Stimulated activated CD4-positive, alpha-beta T cell treated with anti-CD3 and anti-CD28 coated beads, Interleukin-15, amount 100 ng/mL, for 24 hours (primary cell): ENCODE results near the gene LMTK2.

Experiments
- DNase-seq: peaks from one replicate; pipeline ENCODE4 v3.0.0-alpha.2; 2020

The LMTK2 gene

GRCh38 chr7:98138672-98139071 lies 32.0 kb downstream of the LMTK2 start:
- no peak for DNase-seq

- DNase-seq, result no peak
Observed at GRCh38 chr7:98142658-98143057, 36.0 kb downstream of the LMTK2 start.

- no peak for DNase-seq
Observed at GRCh38 chr7:98148607-98149006, 41.9 kb downstream of the LMTK2 start.

DNA sequence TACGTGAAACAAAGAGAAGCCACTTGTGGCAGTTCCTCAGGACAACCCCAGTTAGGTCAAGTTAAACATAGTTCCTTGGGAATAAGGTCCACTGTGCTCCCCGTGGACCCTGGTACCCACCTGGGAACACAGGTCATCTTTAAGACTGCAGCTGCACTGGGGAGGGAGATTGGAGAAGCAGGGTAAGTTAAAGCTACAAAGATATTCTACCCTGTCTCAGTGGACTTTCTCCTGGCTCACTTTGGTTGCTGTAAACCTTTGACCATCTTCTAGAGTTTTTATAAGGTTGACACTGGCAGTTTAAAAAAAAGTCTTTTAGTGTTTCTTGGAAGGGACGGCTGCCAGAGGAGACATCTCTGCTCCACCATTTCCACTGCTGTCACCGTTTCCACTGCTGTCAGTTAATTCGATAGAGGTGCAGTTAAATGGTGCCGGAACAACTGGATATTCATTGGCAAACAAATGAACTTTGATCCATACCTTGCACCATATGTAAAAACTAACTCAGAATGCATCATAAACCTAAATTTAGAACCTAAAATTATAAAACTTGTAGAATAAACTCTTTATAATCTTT lies 42.5 kb downstream of the LMTK2 start:
- no peak for DNase-seq

DNA sequence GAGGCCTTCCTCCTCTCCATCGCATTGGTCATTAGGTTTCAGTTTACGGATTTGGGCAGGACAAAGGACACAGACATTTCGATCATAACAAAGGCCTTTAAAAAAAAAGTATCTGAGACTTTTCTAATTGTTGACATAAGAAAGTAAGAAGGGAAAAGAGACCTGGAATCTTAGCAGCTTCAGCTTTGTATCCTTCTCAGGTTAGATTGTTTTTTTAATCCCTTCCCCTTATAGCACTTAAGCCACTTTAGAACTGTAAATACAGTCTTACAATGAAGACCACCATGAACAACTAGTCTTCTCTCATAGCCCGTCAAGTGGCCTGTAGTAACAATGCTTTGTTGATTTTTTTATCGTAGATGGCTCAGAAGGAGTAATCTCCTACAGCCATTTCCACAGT lies 45.2 kb downstream of the LMTK2 start:
- DNase-seq, result no peak

DNA sequence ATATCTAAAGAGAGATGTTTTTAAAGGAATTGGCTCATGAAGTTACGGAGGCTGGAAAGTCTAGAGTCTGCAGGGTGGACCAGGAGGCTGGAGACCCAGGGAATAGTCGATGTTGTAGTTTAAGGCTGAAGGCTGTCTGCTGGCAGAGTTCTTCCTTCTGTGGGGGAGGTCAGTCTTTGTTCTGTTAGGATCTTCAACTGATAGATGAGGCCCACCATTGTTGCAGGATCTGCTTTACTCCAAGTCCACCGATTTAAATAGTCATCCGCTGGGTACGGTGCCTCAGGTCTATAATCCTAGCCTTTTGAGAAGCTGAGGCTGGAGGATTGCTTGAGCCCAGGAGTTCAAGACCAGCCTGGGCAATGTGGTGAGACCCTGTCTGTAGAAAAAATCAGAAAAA lies 50.0 kb downstream of the LMTK2 start:
- DNase-seq, result no peak

- DNase-seq, result no peak
Observed at GRCh38 chr7:98157761-98158160, 51.1 kb downstream of the LMTK2 start.

DNA sequence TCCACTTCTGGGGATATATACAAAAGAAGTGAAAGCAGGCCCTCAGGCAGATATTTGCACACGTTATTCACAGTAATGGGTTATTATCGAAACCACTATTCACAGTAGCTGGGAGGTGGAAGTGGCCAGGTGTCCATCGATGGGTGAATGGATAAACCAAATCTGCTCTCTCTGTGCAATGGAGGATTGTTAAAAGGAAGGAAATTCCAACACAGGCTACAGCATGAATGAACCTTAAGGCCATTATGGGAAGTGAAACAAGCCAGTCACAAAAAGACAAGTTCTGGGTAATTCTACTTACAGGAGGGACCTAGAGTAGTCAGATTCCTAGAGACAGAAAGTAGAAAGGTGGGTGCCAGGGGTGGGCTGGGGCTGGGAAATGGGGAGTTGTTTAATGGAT lies 56.1 kb downstream of the LMTK2 start:
- DNase-seq, result no peak

- DNase-seq, result no peak
Observed at GRCh38 chr7:98163269-98163668, 56.6 kb downstream of the LMTK2 start.

DNA sequence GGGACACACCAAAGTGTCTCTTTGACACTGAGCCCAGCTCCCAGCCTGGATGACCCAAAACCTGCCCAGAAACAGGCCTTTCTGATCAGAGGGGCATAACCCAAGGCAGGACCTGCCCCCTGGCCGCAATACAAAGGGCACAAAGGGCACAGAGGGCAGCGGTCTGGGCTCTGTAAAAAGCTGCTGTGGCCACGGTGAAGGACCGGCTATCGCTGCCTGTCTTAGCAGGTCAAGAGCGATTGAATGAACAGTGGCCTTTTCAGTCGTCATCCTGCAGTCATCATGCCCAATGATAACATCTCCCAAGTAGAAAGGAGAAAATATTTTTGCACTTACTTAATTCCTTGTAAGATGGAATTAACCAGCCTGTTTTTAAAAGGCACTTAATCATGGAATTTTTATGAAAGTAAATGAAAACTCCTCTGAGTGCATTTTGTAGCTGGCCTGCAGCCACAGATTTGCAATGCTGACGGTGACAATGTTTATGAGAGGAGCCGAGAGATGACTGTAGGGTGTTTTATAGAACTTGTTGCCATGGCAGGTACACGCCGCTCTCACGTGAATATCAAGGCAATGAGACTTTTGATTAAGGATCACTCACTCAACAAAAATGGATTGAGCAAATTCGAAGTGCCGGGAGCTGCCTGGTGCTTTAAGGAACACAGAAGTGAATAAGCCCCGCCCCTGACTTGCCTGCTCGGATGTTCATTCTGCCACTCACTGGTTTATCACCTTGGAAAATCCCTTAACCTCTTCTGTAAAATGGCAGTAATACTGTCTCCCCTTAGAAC lies 57.2 kb downstream of the LMTK2 start:
- no peak for DNase-seq

- peak; percentile 66 for DNase-seq
Observed at GRCh38 chr7:98165827-98166667, 59.4 kb downstream of the LMTK2 start.

DNA sequence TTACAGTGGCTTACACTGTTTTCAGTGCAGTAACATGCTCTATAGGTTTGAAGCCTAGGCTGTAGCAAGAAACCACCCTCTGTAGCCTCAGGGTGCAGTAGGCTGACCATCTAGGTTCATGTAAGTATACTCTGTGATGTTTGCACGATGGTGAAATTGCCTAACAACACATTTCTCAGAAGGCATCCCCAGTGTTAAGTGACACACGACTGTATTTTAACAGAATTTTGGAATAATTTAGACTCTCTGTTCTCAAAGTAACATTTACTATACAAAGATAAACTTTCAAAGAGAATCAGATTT lies 60.0 kb downstream of the LMTK2 start:
- no peak for DNase-seq

DNA sequence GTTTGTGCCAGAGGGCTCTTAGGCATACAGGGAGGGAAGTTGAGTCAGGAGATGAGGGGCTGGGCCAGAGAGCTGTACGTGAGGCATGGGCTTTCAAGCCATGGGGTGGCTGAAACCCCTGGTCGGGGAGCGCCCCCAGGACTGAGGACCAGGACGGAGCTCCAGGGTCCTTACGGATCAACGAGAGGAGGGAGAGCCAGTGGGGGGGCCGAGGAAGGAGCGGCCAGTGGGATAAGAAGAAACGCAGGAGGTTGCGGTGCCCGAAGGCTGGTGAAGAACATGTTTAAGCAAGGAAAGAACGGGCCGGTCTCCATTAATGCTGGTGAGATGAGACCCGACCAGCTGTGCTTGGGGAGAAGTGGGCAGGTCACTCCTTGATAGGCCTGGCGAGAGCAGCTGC lies 61.0 kb downstream of the LMTK2 start:
- no peak for DNase-seq

- peak; percentile 66 for DNase-seq
Observed at GRCh38 chr7:98168181-98168903, 61.7 kb downstream of the LMTK2 start.

GRCh38 chr7:98168904-98169621 lies 62.4 kb downstream of the LMTK2 start:
- DNase-seq, result no peak

- DNase-seq, result no peak
Observed at GRCh38 chr7:98170966-98171365, 64.3 kb downstream of the LMTK2 start.

DNA sequence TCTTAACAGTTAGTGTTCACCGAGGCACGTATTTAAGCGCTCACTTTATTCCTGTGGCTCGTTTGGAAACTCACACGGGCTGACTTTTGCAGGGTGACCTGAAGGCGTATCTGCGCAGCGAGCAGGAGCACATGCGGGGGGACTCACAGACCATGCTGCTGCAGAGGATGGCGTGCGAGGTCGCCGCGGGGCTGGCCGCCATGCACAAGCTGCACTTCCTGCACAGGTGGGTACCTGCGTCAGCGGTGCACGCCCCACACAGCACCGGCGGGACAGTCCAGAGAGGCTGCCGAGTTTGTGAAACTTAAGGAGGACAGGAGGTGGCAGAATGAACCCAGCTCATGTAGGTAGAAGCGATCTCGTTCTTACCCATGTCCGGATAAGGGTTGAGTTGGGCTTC lies 64.8 kb downstream of the LMTK2 start:
- DNase-seq, result no peak

DNA sequence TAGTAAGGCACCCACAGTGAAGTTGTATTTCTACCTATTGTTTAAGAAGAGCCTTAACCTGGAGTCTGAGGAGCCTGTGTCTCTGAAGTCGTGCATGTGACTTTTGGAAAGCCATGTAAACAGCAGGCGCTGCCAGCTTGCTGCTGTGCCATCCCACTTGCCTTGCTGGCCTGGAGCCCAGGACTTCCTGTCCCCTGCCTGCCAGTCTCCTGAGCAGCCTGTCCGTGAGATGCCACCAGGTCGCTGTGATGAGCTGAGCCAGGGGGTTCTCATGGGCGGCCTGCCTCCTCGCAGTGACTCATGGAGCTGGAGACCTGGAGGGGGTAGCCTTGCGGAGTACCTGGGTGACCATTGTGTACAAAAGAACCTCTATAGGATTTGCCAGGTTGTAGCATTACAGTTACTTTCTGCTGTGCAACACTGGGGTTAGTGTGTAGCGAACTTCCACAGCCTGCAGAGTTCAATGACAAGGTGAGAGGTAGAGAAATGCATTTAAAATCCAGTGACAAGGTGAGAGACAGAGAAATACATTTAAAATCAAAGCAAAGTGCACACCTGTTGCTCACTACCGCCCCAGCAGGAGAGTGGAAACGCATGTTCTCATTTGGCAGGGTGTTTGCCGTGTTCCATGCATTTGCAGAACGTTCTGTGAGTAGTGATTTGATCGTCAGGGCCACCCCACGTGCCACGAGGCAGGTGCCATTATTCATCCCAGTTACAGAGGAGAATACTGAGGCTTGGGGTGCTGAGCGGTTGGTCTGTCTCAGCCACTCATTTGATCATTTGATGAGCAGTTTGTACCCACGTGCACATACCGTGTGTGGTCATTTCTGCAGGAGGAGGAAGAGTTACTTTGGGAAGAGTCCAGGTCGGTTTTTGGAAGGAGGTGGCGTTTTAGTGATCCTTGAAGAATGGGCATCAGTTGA lies 67.9 kb downstream of the LMTK2 start:
- no peak for DNase-seq

GRCh38 chr7:98175260-98175940 lies 68.7 kb downstream of the LMTK2 start:
- no peak for DNase-seq

DNA sequence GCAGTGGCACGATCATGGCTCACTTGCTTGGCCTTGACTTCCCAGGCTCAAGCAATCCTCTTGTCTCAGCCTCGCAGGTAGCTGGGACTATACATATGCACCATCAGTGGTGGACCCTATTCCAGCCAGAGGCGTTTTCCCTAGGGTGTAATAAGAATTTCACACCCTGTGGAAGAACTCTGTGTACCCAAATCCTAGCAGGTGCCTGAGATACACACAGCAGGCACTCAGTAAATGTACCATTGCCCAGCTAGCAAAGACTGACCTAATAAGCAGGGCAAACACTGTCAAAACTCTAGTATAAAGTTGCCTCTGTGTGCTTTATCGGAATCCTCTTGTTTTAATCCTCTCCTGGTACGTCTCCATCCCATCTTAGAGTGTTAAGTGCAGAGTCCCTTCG lies 70.9 kb downstream of the LMTK2 start:
- DNase-seq, result no peak

GRCh38 chr7:98178321-98178720 lies 71.7 kb downstream of the LMTK2 start:
- DNase-seq, result no peak
